K562 (cell line): Measurements from ENCODE around the gene ROR2. TPM values are rescaled to one million over a fixed set of nuclear protein-coding genes. Genes with fewer than 3 reads are reported as not detected.

Experiments used
- ATAC-seq: fragments of 200-7000 bp; cut with Tn5 transposase; 3 replicates; pipeline ENCODE4 v1.9.1; 2020; ENCODE audit warnings: moderate library complexity
- BruUV-seq: library from RNA; stranded (reverse); fragments of 400-500 nt; replicated peaks from 2 replicates; lab custom pipeline; 2021; lab: Mats Ljungman, UMichigan
- CTCF ChIA-PET: fragments of 300-600 bp; formaldehyde crosslinking; extraction: SDS; loops from one replicate; lab custom pipeline; 2021; ENCODE audit warnings: low intra/inter-chr PET ratio; lab: Yijun Ruan, JAX
- POLR2A ChIA-PET: fragments of 300-600, 350-650 bp; sonication (Branson Sonifier 250); formaldehyde crosslinking; extraction: SDS; loops from one replicate; lab custom pipeline; 2021; ENCODE audit warnings: antibody characterized with exemption, inconsistent platforms; lab: Yijun Ruan, JAX
- DNase-seq, 4 experiments: peaks; one replicate each; pipeline versions ENCODE4 v3.0.0 to v3.0.0-alpha.2; 2011 to 2018; ENCODE audit warnings: low spot score in 3 of 4, mixed read lengths in 3 of 4; ENCODE audit errors: extremely low read depth in 1 of 4
- FAIRE-seq: peaks from 2 replicates; lab custom pipeline; 2011; peaks lifted over from hg19 to GRCh38; lab: Jason Lieb, UNC
- H2AFZ ChIP-seq: 2 replicates; pipeline ENCODE4 v1.6.0; 2011; ENCODE audit warnings: low read depth, low read length, control low read depth, inconsistent platforms
- H3K27ac ChIP-seq: fragments of 200-600 bp; 3 replicates; pipeline ENCODE4 v1.8.0; 2011; ENCODE audit warnings: low read depth, mild to moderate bottlenecking, control low read depth, inconsistent platforms, low read length, moderate library complexity, mixed read lengths; ENCODE audit errors: extremely low read depth
- H3K27me3 ChIP-seq, 2 experiments: fragments of 300-600 bp in 1 of 2; 2 replicates in 1 of 2; 3 replicates in 1 of 2; pipeline versions ENCODE4 v1.6.0 to v1.8.0; 2011; ENCODE audit warnings: inconsistent platforms in 2 of 2, low read length in 2 of 2, mild to moderate bottlenecking in 1 of 2, mixed read lengths in 1 of 2, moderate library complexity in 1 of 2; ENCODE audit not compliant: control insufficient read depth in 2 of 2, insufficient read depth in 2 of 2
- H3K36me3 ChIP-seq: fragments of 300-600 bp; 3 replicates; pipeline ENCODE4 v1.8.0; 2011; ENCODE audit warnings: mild to moderate bottlenecking, low read length, inconsistent platforms; ENCODE audit not compliant: control insufficient read depth, insufficient read depth
- H3K4me1 ChIP-seq, 2 experiments: fragments of 200-600 bp in 1 of 2; replicated peaks in 1 of 2; 2 replicates in 1 of 2; 3 replicates in 1 of 2; pipeline versions ENCODE4 v1.5.1 to v1.8.0; 2011; ENCODE audit warnings: inconsistent platforms in 2 of 2, low read length in 2 of 2, mild to moderate bottlenecking in 1 of 2, mixed read lengths in 1 of 2, moderate library complexity in 1 of 2; ENCODE audit not compliant: control insufficient read depth in 2 of 2, insufficient read depth in 2 of 2
- H3K4me2 ChIP-seq: 2 replicates; pipeline ENCODE4 v1.6.1; 2011; ENCODE audit warnings: low read length, control low read depth, inconsistent platforms, mixed read lengths; ENCODE audit not compliant: insufficient read depth
- H3K4me3 ChIP-seq: fragments of 200-600 bp; sonication (generic), shearing (Covaris generic); 2 replicates; pipeline ENCODE4 v1.5.1; 2016; ENCODE audit warnings: control low read depth, inconsistent platforms
- H3K79me2 ChIP-seq: fragments of 200-600 bp; 3 replicates; pipeline ENCODE4 v1.8.0; 2011; ENCODE audit warnings: low read length, inconsistent platforms; ENCODE audit not compliant: control insufficient read depth, insufficient read depth
- H3K9ac ChIP-seq, 2 experiments: 2 replicates each; pipeline versions ENCODE4 v1.6.0 to v1.6.1; 2011; ENCODE audit warnings: low read depth in 2 of 2, low read length in 2 of 2, control low read depth in 1 of 2, inconsistent platforms in 1 of 2, mild to moderate bottlenecking in 1 of 2, mixed read lengths in 1 of 2; ENCODE audit not compliant: insufficient read depth in 1 of 2
- H3K9me1 ChIP-seq: one replicate; pipeline ENCODE4 v1.6.0; 2011; ENCODE audit warnings: inconsistent platforms, mild to moderate bottlenecking, low read length, moderate library complexity; ENCODE audit not compliant: control insufficient read depth, insufficient read depth
- H3K9me3 ChIP-seq: replicated peaks from 2 replicates; pipeline ENCODE4 v1.5.1; 2011; ENCODE audit warnings: low read depth, low read length, inconsistent platforms; ENCODE audit not compliant: control insufficient read depth, insufficient read depth
- H4K20me1 ChIP-seq: replicated peaks from 2 replicates; pipeline ENCODE4 v1.6.1; 2011; ENCODE audit warnings: low read length, inconsistent platforms, mixed read lengths; ENCODE audit not compliant: control insufficient read depth, insufficient read depth
- ARID1B ChIP-seq: fragments of 450-650 bp; IDR thresholded peaks from 2 replicates; pipeline ENCODE4 v1.6.1; 2016; ENCODE audit warnings: antibody characterized with exemption, mild to moderate bottlenecking, inconsistent platforms
- CBFA2T2 ChIP-seq: fragments of 450-650 bp; conservative IDR thresholded peaks from 2 replicates; pipeline ENCODE4 v1.6.1; 2017; ENCODE audit warnings: mild to moderate bottlenecking
- HMGXB4 ChIP-seq: sonication (generic); formaldehyde crosslinking; IDR thresholded peaks from 2 replicates; pipeline ENCODE4 v1.8.1; 2023; ENCODE audit warnings: mild to moderate bottlenecking, missing genetic modification reagents
- PKNOX1 ChIP-seq: fragments of 450-650 bp; IDR thresholded peaks from 2 replicates; pipeline ENCODE4 v1.6.1; 2016
- TEAD2 ChIP-seq: fragments of 450-650 bp; IDR thresholded peaks from 2 replicates; pipeline ENCODE4 v1.6.1; 2016; ENCODE audit warnings: missing genetic modification characterization, control low read depth, missing compliant biosample characterization
- ZBTB40 ChIP-seq, 2 experiments: fragments of 450-650 bp in 1 of 2; sonication (generic) in 1 of 2; formaldehyde crosslinking in 1 of 2; IDR thresholded peaks; 2 replicates each; pipeline versions ENCODE4 v1.7.1 to v1.9.0; 2016 to 2022; ENCODE audit warnings: inconsistent platforms in 1 of 2, mild to moderate bottlenecking in 1 of 2, missing genetic modification reagents in 1 of 2
- WGBS: fragments of 100-300 bp; shearing (Covaris generic); methylation state at CpG from one replicate; pipeline ENCODE4 v1.1.6; 2016; ENCODE audit warnings: low coverage, mixed read lengths; ENCODE audit not compliant: insufficient coverage; ENCODE audit errors: missing lambda C conversion rate; 5-methylcytosine and 5-hydroxymethylcytosine counted together
- in situ Hi-C: fragments of 300-500 bp; cut with MboI; formaldehyde crosslinking; loops from 4 replicates; pipeline ENCODE4 v1.15.0; 2018; ENCODE audit warnings: inconsistent platforms, mixed read lengths
- intact Hi-C: fragments of 100-400 bp; cut with micrococcal nuclease; formaldehyde crosslinking; loops from 2 replicates; pipeline ENCODE4 v1.14.2; 2022
- polyA plus RNA-seq, 8 experiments: library from polyadenylated mRNA; depleted of rRNA in 4 of 8; stranded (reverse) in 5 of 8; unstranded in 3 of 8; fragments of >200 nt; fragmentation: Nextera tagmentation in 2 of 8; fragmentation: Illumina TruSeq in 1 of 8; extraction: Ambion mirVana in 2 of 8; extraction: Trizol in 1 of 8; gene quantifications; 2 replicates each; pipeline versions ENCODE4 v1.2.1 to v1.2.3, GENCODE V29; 2011 to 2014; ENCODE audit warnings: inconsistent platforms in 1 of 8, missing spikeins in 1 of 8
- total RNA-seq, 7 experiments: library from RNA; depleted of rRNA in 6 of 7; stranded (reverse); fragments of >200 nt in 6 of 7; fragmentation: Illumina TruSeq in 2 of 7; extraction: Trizol in 2 of 7; gene quantifications; 2 replicates each; pipeline versions ENCODE4 v1.2.1 to v1.2.3, GENCODE V29; 2011 to 2021; ENCODE audit warnings: low replicate concordance in 1 of 7

The ROR2 gene
- total and polyA plus RNA-seq, 9 of the 15 experiments (the other 6 are each of a cell fraction or from before 2014, with no cell fraction given) = 5.6 to 33.8 (median 15.3) TPM

- no peak for TF ChIP-seq HMGXB4 (CRISPR knock-in tag)
These were observed 50.8 kb downstream of the ROR2 start (continued) for GRCh38 chr9:91899219-91899563.

- peaks cover 13% of the 10 kb centered on the region; the same call in 2 of the 3 replicates for H3K36me3 ChIP-seq
- intact Hi-C loops (no loop called here), in situ Hi-C loops (no loop called here)
- no peaks in the 10 kb centered on the region for H4K20me1 ChIP-seq
- H3K9me1 ChIP-seq = no peaks in the 10 kb centered on the region
- CTCF ChIA-PET = no interaction called here
- BruUV-seq = TSS peak; percentile 34
- H3K4me1 ChIP-seq = peaks cover 64 to 76% of the 10 kb centered on the region in 2 experiments
- H3K4me3 ChIP-seq = no peak overlapping the region; the same call in 1 of the 2 replicates
- H3K79me2 ChIP-seq = peaks cover 96% of the 10 kb centered on the region
- 23% methylated on average over 17 of the region's 17 CpGs for WGBS
- ATAC-seq (peak; percentile 58), FAIRE-seq (peak; percentile 91), DNase-seq (peak; percentile 74 to 91 (median 78))
- no peaks in the 10 kb centered on the region for H3K27me3 ChIP-seq
- peak overlapping the region; percentile 88 for H3K27ac ChIP-seq
- peak overlapping the region; percentile 52 to 89 for H3K9ac ChIP-seq
- H2AFZ ChIP-seq = peak overlapping the region; percentile 47
- H3K4me2 ChIP-seq = peak overlapping the region; percentile 85
- POLR2A ChIA-PET = interaction anchor here (0.6 to 1.7 kb wide), 3 partner anchors 10 to 14 kb away, joined by 3 to 5 read pairs (median 3); no protein-coding TSS in a partner anchor
- no peaks in the 10 kb centered on the region for H3K9me3 ChIP-seq
- peak; percentile 45 for TF ChIP-seq PKNOX1
- TF ChIP-seq TEAD2 = no peak
- TF ChIP-seq CBFA2T2 = no peak
- TF ChIP-seq ZBTB40 (IDR thresholded peaks at IDR 0.05) = peak; percentile 83
- TF ChIP-seq ZBTB40 (CRISPR knock-in tag; IDR thresholded peaks at IDR 0.05) = no peak
- TF ChIP-seq ARID1B = peak; percentile 55; the same call in 1 of the 2 replicates
These were observed 51.4 kb downstream of the ROR2 start for GRCh38 chr9:91898451-91899218.
